DND-41 (cell line): Measurements from ENCODE around the gene ATG5.

Experiments
- EZH2 ChIP-seq: IDR thresholded peaks from 3 replicates; pipeline ENCODE4 v1.6.1; 2012; ENCODE audit warnings: borderline replicate concordance, low read depth, mild to moderate bottlenecking, moderate library complexity, low read length, inconsistent platforms; ENCODE audit not compliant: severe bottlenecking
- TF ChIP-seq, protein P1 (sequence below): IDR thresholded peaks from 2 replicates; pipeline ENCODE4 v1.5.1; 2012; ENCODE audit warnings: borderline replicate concordance, low read length, moderate library complexity, mild to moderate bottlenecking; ENCODE audit not compliant: poor library complexity, severe bottlenecking; ENCODE audit errors: extremely low read depth

- TF ChIP-seq, protein P1, sequence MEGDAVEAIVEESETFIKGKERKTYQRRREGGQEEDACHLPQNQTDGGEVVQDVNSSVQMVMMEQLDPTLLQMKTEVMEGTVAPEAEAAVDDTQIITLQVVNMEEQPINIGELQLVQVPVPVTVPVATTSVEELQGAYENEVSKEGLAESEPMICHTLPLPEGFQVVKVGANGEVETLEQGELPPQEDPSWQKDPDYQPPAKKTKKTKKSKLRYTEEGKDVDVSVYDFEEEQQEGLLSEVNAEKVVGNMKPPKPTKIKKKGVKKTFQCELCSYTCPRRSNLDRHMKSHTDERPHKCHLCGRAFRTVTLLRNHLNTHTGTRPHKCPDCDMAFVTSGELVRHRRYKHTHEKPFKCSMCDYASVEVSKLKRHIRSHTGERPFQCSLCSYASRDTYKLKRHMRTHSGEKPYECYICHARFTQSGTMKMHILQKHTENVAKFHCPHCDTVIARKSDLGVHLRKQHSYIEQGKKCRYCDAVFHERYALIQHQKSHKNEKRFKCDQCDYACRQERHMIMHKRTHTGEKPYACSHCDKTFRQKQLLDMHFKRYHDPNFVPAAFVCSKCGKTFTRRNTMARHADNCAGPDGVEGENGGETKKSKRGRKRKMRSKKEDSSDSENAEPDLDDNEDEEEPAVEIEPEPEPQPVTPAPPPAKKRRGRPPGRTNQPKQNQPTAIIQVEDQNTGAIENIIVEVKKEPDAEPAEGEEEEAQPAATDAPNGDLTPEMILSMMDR: no peak
- TF ChIP-seq EZH2: no peak
These were observed 159.6 kb downstream of the ATG5 start for GRCh38 chr6:106165885-106166485.
